ENCODE data around the gene TVP23C.

Gene TVP23C

DNA sequence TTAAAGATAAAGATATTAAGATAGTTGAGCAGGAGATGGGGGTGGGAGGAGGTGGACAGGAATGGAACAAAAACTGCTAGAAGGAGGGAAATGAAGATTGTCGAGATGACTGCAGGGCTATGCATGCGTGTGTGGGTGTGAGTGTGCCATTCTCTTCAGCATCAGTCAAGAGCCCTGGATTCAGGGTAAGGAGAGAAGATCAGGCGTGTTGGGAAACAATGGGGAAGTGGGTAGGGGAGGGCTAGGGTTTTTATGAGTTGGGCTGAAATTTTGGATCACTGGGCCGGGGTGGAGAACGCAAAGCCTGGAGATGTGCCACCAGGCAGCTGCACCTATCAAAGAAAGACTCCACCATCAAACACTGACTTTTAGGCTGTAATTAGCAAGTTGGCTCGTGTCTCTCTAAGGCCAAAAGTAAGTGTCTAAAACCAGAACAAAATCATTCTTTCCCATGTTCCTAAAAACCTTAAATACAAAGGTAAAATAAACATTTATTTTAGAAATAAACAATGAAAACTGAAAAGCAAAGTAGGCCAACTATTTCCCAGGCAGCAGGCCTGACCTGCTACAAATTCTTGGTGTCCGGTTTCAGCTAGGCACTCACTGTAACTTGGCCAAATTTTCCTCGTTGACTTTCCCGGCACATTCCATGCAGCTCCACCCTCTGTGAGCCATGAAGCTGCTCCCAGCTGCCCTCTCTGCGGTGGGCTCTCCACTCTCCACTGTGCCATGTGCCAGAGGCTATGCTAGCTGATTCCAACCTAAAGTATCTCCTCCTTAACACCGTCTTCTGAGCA is 100.1 kb downstream of the TVP23C start:
- DNase-seq, result no peak

DNA sequence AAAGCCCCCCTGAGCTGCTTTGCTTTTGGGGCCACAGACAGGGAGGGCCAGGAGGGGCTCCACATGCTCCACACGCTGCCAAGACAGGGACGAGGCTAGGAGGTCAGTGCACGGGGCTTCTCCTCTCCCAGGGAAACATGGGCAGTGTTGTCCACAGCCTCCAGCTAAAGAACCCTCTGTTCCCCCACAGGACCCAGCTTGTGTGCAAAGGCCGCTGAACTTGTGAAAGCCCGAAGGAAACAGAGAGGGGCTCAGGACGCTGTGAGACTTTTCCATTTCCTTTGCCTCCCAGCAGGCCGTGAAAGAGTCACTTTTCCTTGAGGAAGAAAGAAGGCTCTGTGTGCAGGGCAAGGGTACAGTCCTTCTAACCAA is 105.6 kb downstream of the TVP23C start:
- no peak for DNase-seq

- DNase-seq, result no peak
These were observed 106.1 kb downstream of the TVP23C start for GRCh38 chr17:15456972-15457722.

DNA sequence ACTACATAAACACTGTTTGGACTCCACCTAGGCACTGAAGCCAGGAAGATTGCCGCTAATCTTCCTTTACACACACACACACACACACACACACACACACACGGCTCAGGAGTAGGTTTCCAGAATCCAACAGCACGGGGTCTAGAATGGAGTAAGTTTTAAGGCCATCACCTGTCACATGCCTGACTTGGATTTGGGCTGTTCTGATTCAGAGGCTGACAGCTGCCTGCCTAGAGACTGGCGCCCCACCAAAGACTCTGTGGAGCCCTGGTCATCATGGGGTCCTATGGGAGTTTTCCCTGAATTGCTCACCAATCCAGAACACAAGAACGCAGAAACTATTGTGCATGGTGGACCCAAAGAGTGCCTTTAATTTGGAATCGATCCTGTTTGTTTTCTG is 106.8 kb downstream of the TVP23C start:
- no peak for DNase-seq

GRCh38 chr17:15454346-15454745 is 108.9 kb downstream of the TVP23C start:
- DNase-seq, result no peak

GRCh38 chr17:15453782-15454181 is 109.5 kb downstream of the TVP23C start:
- DNase-seq, result no peak

DNA sequence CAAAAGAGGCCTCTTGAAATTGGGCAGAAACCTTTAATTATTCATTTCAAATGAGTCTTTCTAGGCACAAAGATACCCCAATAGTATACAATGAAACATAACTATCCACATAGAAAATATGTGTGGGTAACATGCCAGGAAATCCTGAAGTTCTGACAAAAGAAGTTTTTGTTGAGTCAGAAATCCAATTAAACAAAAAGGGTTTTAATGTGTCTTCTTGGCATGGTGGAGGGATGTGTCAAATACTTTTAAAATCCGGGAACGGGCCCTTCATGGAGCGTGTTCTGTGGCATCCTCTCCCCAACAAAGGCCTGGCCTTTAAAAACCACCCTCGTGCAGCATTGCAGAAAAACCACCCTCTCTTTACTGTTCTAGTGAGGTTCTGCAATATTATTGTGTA is 110.0 kb downstream of the TVP23C start:
- DNase-seq, result no peak

DNA sequence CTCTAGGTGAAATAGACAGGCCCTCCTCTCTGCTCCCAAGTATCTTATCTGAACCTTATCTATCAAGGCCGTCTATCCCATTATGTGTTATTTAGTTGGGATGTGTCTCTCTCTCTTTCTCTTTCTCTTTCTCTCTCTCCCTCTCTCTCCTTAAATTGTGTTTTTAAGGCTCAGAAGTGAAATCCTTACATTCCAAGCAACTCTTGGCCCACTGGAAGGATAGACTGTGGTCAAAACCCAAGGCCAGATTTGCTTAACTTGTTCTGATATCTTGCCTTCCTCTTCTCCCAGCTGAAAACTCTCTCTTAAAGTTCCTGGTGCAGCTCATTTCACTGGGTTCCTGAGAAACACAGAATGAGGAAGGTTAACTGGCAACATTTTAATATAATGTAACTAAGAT is 110.5 kb downstream of the TVP23C start:
- no peak for DNase-seq

All from activated T-cell treated with anti-CD3 and anti-CD28 coated beads for 4 hours (primary cell).